Thyroid gland (tissue), 4 donors: ENCODE results near the gene INKA2.

Experiments used
- CTCF ChIP-seq, 6 experiments: fragments of 200-600 bp in 3 of 6; fragments of 450-650 bp in 3 of 6; sonication (generic) in 3 of 6; IDR thresholded peaks; one replicate each; pipeline ENCODE4 v1.5.1; 2016 to 2019; ENCODE audit warnings: antibody characterized with exemption in 6 of 6, mild to moderate bottlenecking in 2 of 6, inconsistent platforms in 1 of 6, moderate library complexity in 1 of 6
- POLR2A ChIP-seq, 2 donors: fragments of 450-650 bp; IDR thresholded peaks; one replicate each; pipeline ENCODE4 v1.6.1; 2017; ENCODE audit warnings: antibody characterized with exemption in 2 of 2, mild to moderate bottlenecking in 2 of 2, moderate library complexity in 1 of 2

- TF ChIP-seq CTCF (IDR thresholded peaks at IDR 0.05) (no peak), POLR2A (IDR thresholded peaks at IDR 0.05) (no peak)
Measured at GRCh38 chr1:111775966-111776365, 36.8 kb upstream of the INKA2 start.
